HG03520 (cell line): Measurements from ENCODE around the gene ADAMTS19.
A peak's percentile ranks its signal among the peaks of the same experiment; 100 is the strongest.

Experiments
- ATAC-seq: cut with Tn5 transposase; IDR thresholded peaks from one replicate; pipeline ENCODE4 v1.9.1; 2021; ENCODE audit warnings: mild to moderate bottlenecking, moderate library complexity; ENCODE audit not compliant: unreplicated experiment

Gene ADAMTS19

GRCh38 chr5:129474544-129474943 lies 14.4 kb downstream of the ADAMTS19 start:
- ATAC-seq: no peak

- no peak for ATAC-seq
Observed at GRCh38 chr5:129476751-129477150, 16.7 kb downstream of the ADAMTS19 start.

GRCh38 chr5:129477532-129477931 lies 17.4 kb downstream of the ADAMTS19 start:
- ATAC-seq: no peak

GRCh38 chr5:129481161-129481560 lies 21.1 kb downstream of the ADAMTS19 start:
- no peak for ATAC-seq

- peak; percentile 39 for ATAC-seq
Observed at GRCh38 chr5:129496421-129496820, 36.3 kb downstream of the ADAMTS19 start.

- no peak for ATAC-seq
Observed at GRCh38 chr5:129496864-129497595, 36.9 kb downstream of the ADAMTS19 start.

- ATAC-seq: peak; percentile 52
Observed at GRCh38 chr5:129499208-129499852, 39.2 kb downstream of the ADAMTS19 start.

- no peak for ATAC-seq
Observed at GRCh38 chr5:129500101-129500500, 40.0 kb downstream of the ADAMTS19 start.

- ATAC-seq: no peak
Observed at GRCh38 chr5:129506086-129506485, 46.0 kb downstream of the ADAMTS19 start.

- ATAC-seq: no peak
Observed at GRCh38 chr5:129506950-129507349, 46.9 kb downstream of the ADAMTS19 start.

GRCh38 chr5:129507527-129507926 lies 47.4 kb downstream of the ADAMTS19 start:
- no peak for ATAC-seq

- no peak for ATAC-seq
Observed at GRCh38 chr5:129508606-129509005, 48.5 kb downstream of the ADAMTS19 start.

- no peak for ATAC-seq
Observed at GRCh38 chr5:129509363-129509975, 49.4 kb downstream of the ADAMTS19 start.

GRCh38 chr5:129511291-129511690 lies 51.2 kb downstream of the ADAMTS19 start:
- no peak for ATAC-seq

GRCh38 chr5:129541051-129541450 lies 81.0 kb downstream of the ADAMTS19 start:
- ATAC-seq: no peak

- ATAC-seq: peak; percentile 87
Observed at GRCh38 chr5:129541648-129542251, 81.7 kb downstream of the ADAMTS19 start.

- ATAC-seq: no peak
Observed at GRCh38 chr5:129547137-129547536, 87.0 kb downstream of the ADAMTS19 start.

GRCh38 chr5:129554134-129554904 lies 94.2 kb downstream of the ADAMTS19 start:
- no peak for ATAC-seq

GRCh38 chr5:129563585-129563984 lies 103.5 kb downstream of the ADAMTS19 start:
- ATAC-seq: no peak

GRCh38 chr5:129569295-129569694 lies 109.2 kb downstream of the ADAMTS19 start:
- ATAC-seq: no peak

- ATAC-seq: no peak
Observed at GRCh38 chr5:129572060-129572459, 112.0 kb downstream of the ADAMTS19 start.
